ENCODE data around the gene RASSF8. TPM values are rescaled to one million over a fixed set of nuclear protein-coding genes. Genes with fewer than 3 reads are reported as not detected.

Gene RASSF8
- total RNA-seq, 1 donor from 2014 or later, result 39.5 TPM

DNA sequence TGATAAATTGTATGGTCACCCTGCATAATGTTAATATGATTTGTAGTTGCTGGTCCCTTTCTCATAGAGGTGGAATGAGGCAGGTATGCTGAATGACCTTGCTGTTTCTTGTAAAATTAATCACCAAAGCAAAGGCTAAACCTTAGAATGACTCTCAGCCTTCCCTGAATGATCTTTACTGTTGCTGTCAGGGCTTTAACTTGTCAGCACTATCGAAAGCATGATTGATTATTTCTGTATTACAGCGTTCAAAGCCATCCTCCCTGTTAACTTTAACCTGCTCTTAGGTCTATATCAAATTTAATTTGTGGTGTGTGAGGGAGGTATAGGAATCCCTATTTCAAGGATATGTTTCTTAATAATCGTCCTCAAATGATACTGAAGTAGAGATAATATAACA, 23.1 kb downstream of the RASSF8 start:
- H3K4me1 ChIP-seq (ENCODE audit: insufficient read depth, low read length), result peaks cover 11% of the 10 kb centered on the region
- H3K9me3 ChIP-seq (ENCODE audit: insufficient read depth, low read depth, low read length), result no peaks in the 10 kb centered on the region
- H2AFZ ChIP-seq (ENCODE audit: low read depth, low read length), result no peak overlapping the region
- H3K27ac ChIP-seq (ENCODE audit: low read depth, low read length), result no peak overlapping the region
- Mint-ChIP-seq H3K4me1 (ENCODE audit: low read depth, unreplicated experiment) (peaks cover 8% of the 10 kb centered on the region), H3K4me3 (ENCODE audit: unreplicated experiment) (no peak overlapping the region), H3K27ac (ENCODE audit: unreplicated experiment) (no peak overlapping the region), H3K36me3 (ENCODE audit: low read depth, unreplicated experiment) (no peaks in the 10 kb centered on the region), H3K27me3 (ENCODE audit: low read depth, unreplicated experiment) (no peaks in the 10 kb centered on the region), H3K9me3 (ENCODE audit: unreplicated experiment) (no peaks in the 10 kb centered on the region)
- DNase-seq (ENCODE audit: low read depth) (no peak), FAIRE-seq (no peak)
- no peak overlapping the region for H3K4me2 ChIP-seq (ENCODE audit: low read length)
- no peak overlapping the region for H3K9ac ChIP-seq (ENCODE audit: low read length)
- H3K36me3 ChIP-seq (ENCODE audit: insufficient read depth, low read length), result no peaks in the 10 kb centered on the region
- H3K27me3 ChIP-seq (ENCODE audit: insufficient read depth, low read length), result no peaks in the 10 kb centered on the region
- TF ChIP-seq, protein P1, sequence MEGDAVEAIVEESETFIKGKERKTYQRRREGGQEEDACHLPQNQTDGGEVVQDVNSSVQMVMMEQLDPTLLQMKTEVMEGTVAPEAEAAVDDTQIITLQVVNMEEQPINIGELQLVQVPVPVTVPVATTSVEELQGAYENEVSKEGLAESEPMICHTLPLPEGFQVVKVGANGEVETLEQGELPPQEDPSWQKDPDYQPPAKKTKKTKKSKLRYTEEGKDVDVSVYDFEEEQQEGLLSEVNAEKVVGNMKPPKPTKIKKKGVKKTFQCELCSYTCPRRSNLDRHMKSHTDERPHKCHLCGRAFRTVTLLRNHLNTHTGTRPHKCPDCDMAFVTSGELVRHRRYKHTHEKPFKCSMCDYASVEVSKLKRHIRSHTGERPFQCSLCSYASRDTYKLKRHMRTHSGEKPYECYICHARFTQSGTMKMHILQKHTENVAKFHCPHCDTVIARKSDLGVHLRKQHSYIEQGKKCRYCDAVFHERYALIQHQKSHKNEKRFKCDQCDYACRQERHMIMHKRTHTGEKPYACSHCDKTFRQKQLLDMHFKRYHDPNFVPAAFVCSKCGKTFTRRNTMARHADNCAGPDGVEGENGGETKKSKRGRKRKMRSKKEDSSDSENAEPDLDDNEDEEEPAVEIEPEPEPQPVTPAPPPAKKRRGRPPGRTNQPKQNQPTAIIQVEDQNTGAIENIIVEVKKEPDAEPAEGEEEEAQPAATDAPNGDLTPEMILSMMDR (IDR thresholded peaks at IDR 0.05; ENCODE audit: insufficient read depth, low read depth, low read length), result no peak
- no peak for TF ChIP-seq EZH2 (IDR thresholded peaks at IDR 0.05; ENCODE audit: insufficient read depth, low read length)
- H3K4me3 ChIP-seq (ENCODE audit: insufficient read depth, low read depth, low read length), result no peak overlapping the region
- peaks cover 100% of the 10 kb centered on the region for H3K79me2 ChIP-seq (ENCODE audit: insufficient read depth, low read length)
- peaks cover 45% of the 10 kb centered on the region for H4K20me1 ChIP-seq (ENCODE audit: insufficient read depth, low read length)

DNA sequence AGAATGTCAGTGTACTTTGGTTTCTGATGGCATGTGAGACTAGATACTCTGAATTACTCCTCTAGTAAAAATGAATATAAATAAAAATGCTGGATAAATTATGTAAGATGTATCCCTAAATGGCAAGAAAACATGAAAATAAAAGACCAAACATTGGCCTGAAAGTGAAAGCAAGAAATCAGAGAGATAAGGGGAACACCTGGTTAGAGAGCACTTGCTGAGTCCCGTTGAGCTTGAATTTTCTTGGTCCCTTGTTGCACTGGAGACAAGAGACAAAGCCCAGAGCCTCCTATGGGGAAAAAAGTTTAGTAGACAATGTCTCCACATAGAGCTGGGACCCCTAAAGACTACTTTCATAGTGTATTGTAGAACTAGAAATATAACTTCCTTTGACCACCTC, 23.9 kb downstream of the RASSF8 start:
- Histone ChIP-seq H3K4me3 (ENCODE audit: insufficient read depth, low read depth, low read length) (no peak overlapping the region), H4K20me1 (ENCODE audit: insufficient read depth, low read length) (peaks cover 45% of the 10 kb centered on the region), H3K27me3 (ENCODE audit: insufficient read depth, low read length) (no peaks in the 10 kb centered on the region), H2AFZ (ENCODE audit: low read depth, low read length) (no peak overlapping the region), H3K27ac (ENCODE audit: low read depth, low read length) (no peak overlapping the region), H3K9ac (ENCODE audit: low read length) (no peak overlapping the region), H3K79me2 (ENCODE audit: insufficient read depth, low read length) (peaks cover 100% of the 10 kb centered on the region), H3K36me3 (ENCODE audit: insufficient read depth, low read length) (no peaks in the 10 kb centered on the region), H3K4me1 (ENCODE audit: insufficient read depth, low read length) (peaks cover 7% of the 10 kb centered on the region), H3K9me3 (ENCODE audit: insufficient read depth, low read depth, low read length) (no peaks in the 10 kb centered on the region), H3K4me2 (ENCODE audit: low read length) (no peak overlapping the region)
- TF ChIP-seq, protein P1 (IDR thresholded peaks at IDR 0.05; ENCODE audit: insufficient read depth, low read depth, low read length), result no peak
- no peak for TF ChIP-seq EZH2 (IDR thresholded peaks at IDR 0.05; ENCODE audit: insufficient read depth, low read length)
- H3K27me3 Mint-ChIP-seq (ENCODE audit: low read depth, unreplicated experiment), result no peaks in the 10 kb centered on the region
- DNase-seq (ENCODE audit: low read depth) (no peak), FAIRE-seq (no peak)
- H3K27ac Mint-ChIP-seq (ENCODE audit: unreplicated experiment), result no peak overlapping the region
- no peaks in the 10 kb centered on the region for H3K36me3 Mint-ChIP-seq (ENCODE audit: low read depth, unreplicated experiment)
- peaks cover 8% of the 10 kb centered on the region for H3K4me1 Mint-ChIP-seq (ENCODE audit: low read depth, unreplicated experiment)
- H3K9me3 Mint-ChIP-seq (ENCODE audit: unreplicated experiment), result no peaks in the 10 kb centered on the region
- no peak overlapping the region for H3K4me3 Mint-ChIP-seq (ENCODE audit: unreplicated experiment)

DNA sequence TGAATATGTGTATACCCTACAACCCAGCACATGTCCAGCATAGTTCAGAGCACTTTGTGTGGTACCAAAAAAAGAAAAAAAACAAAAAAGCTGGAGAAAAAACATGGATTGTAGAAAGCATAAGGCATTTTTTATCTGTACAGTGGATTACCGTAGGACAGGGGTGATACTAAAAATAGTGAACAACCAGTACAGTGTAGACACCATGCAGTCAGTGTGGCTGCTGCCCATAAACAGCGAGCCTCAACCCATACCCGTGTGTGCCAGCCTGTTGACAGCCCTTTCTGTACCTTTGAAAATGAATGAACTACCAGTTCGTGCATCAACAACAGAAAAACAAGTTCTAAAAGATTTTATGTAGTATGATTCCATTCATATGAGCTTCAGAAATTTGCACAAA, 25.1 kb downstream of the RASSF8 start:
- Histone ChIP-seq H4K20me1 (ENCODE audit: insufficient read depth, low read length) (peaks cover 39% of the 10 kb centered on the region), H3K27me3 (ENCODE audit: insufficient read depth, low read length) (no peaks in the 10 kb centered on the region), H3K9ac (ENCODE audit: low read length) (no peak overlapping the region), H3K36me3 (ENCODE audit: insufficient read depth, low read length) (no peaks in the 10 kb centered on the region), H3K4me2 (ENCODE audit: low read length) (no peak overlapping the region), H3K9me3 (ENCODE audit: insufficient read depth, low read depth, low read length) (no peaks in the 10 kb centered on the region), H2AFZ (ENCODE audit: low read depth, low read length) (no peak overlapping the region), H3K4me3 (ENCODE audit: insufficient read depth, low read depth, low read length) (no peak overlapping the region), H3K27ac (ENCODE audit: low read depth, low read length) (no peak overlapping the region), H3K4me1 (ENCODE audit: insufficient read depth, low read length) (peaks cover 7% of the 10 kb centered on the region), H3K79me2 (ENCODE audit: insufficient read depth, low read length) (peaks cover 98% of the 10 kb centered on the region)
- DNase-seq (ENCODE audit: low read depth), result no peak
- no peak for FAIRE-seq
- no peaks in the 10 kb centered on the region for H3K27me3 Mint-ChIP-seq (ENCODE audit: low read depth, unreplicated experiment)
- H3K4me3 Mint-ChIP-seq (ENCODE audit: unreplicated experiment), result no peak overlapping the region
- H3K27ac Mint-ChIP-seq (ENCODE audit: unreplicated experiment), result no peak overlapping the region
- H3K4me1 Mint-ChIP-seq (ENCODE audit: low read depth, unreplicated experiment), result peaks cover 8% of the 10 kb centered on the region
- no peaks in the 10 kb centered on the region for H3K9me3 Mint-ChIP-seq (ENCODE audit: unreplicated experiment)
- H3K36me3 Mint-ChIP-seq (ENCODE audit: low read depth, unreplicated experiment), result no peaks in the 10 kb centered on the region
- no peak for TF ChIP-seq EZH2 (IDR thresholded peaks at IDR 0.05; ENCODE audit: insufficient read depth, low read length)
- TF ChIP-seq, protein P1 (IDR thresholded peaks at IDR 0.05; ENCODE audit: insufficient read depth, low read depth, low read length), result no peak
